ENCODE results near the gene PFKFB3.
"Not testable (repeated sequence)": the region's sequence is repeated elsewhere in the genome, so short reads cannot be mapped to it uniquely, and the experiment has no call there.

The PFKFB3 gene

GRCh38 chr10:6232846-6233724, 30.4 kb downstream of the PFKFB3 start:
- in situ Hi-C loops (cut with MboI; ENCODE audit: low sequenced_read_pairs): no loop called here

- in situ Hi-C loops (cut with MboI; ENCODE audit: low sequenced_read_pairs): no loop called here
Measured at GRCh38 chr10:6233725-6234277, 31.1 kb downstream of the PFKFB3 start.

- in situ Hi-C loops (cut with MboI; ENCODE audit: low sequenced_read_pairs): no loop called here
Measured at GRCh38 chr10:6234371-6234770, 31.6 kb downstream of the PFKFB3 start.

GRCh38 chr10:6236349-6237198, 33.8 kb downstream of the PFKFB3 start:
- in situ Hi-C loops (cut with MboI; ENCODE audit: low sequenced_read_pairs): no loop called here

GRCh38 chr10:6237199-6237530, 34.4 kb downstream of the PFKFB3 start:
- in situ Hi-C loops (cut with MboI; ENCODE audit: low sequenced_read_pairs): no loop called here

- in situ Hi-C loops (cut with MboI; ENCODE audit: low sequenced_read_pairs): not testable (repeated sequence)
Measured at GRCh38 chr10:6238587-6239212, 36.0 kb downstream of the PFKFB3 start.

GRCh38 chr10:6239213-6239991, 36.7 kb downstream of the PFKFB3 start:
- in situ Hi-C loops (cut with MboI; ENCODE audit: low sequenced_read_pairs): no loop called here

- in situ Hi-C loops (cut with MboI; ENCODE audit: low sequenced_read_pairs): no loop called here
Measured at GRCh38 chr10:6240254-6240653, 37.5 kb downstream of the PFKFB3 start.

GRCh38 chr10:6242089-6242488, 39.4 kb downstream of the PFKFB3 start:
- in situ Hi-C loops (cut with MboI; ENCODE audit: low sequenced_read_pairs): no loop called here

- in situ Hi-C loops (cut with MboI; ENCODE audit: low sequenced_read_pairs): no loop called here
Measured at GRCh38 chr10:6244510-6244909, 41.8 kb downstream of the PFKFB3 start.

GRCh38 chr10:6247041-6247712, 44.4 kb downstream of the PFKFB3 start:
- in situ Hi-C loops (cut with MboI; ENCODE audit: low sequenced_read_pairs): no loop called here

- in situ Hi-C loops (cut with MboI; ENCODE audit: low sequenced_read_pairs): not testable (repeated sequence)
Measured at GRCh38 chr10:6248908-6249307, 46.2 kb downstream of the PFKFB3 start.

GRCh38 chr10:6249698-6250097, 47.0 kb downstream of the PFKFB3 start:
- in situ Hi-C loops (cut with MboI; ENCODE audit: low sequenced_read_pairs): no loop called here

GRCh38 chr10:6250745-6251144, 48.0 kb downstream of the PFKFB3 start:
- in situ Hi-C loops (cut with MboI; ENCODE audit: low sequenced_read_pairs): no loop called here

- in situ Hi-C loops (cut with MboI; ENCODE audit: low sequenced_read_pairs): no loop called here
Measured at GRCh38 chr10:6254201-6254600, 51.5 kb downstream of the PFKFB3 start.

GRCh38 chr10:6255548-6256061, 52.9 kb downstream of the PFKFB3 start:
- in situ Hi-C loops (cut with MboI; ENCODE audit: low sequenced_read_pairs): no loop called here

GRCh38 chr10:6256439-6256838, 53.7 kb downstream of the PFKFB3 start:
- in situ Hi-C loops (cut with MboI; ENCODE audit: low sequenced_read_pairs): no loop called here

GRCh38 chr10:6259153-6259552, 56.4 kb downstream of the PFKFB3 start:
- in situ Hi-C loops (cut with MboI; ENCODE audit: low sequenced_read_pairs): no loop called here

GRCh38 chr10:6260843-6261242, 58.1 kb downstream of the PFKFB3 start:
- in situ Hi-C loops (cut with MboI; ENCODE audit: low sequenced_read_pairs): no loop called here

- in situ Hi-C loops (cut with MboI; ENCODE audit: low sequenced_read_pairs): no loop called here
Measured at GRCh38 chr10:6267941-6268340, 65.2 kb downstream of the PFKFB3 start.
